HTR-8/SVneo (cell line): Measurements from ENCODE around the gene RBM15B.
"Not testable (repeated sequence)": the region's sequence is repeated elsewhere in the genome, so short reads cannot be mapped to it uniquely, and the experiment has no call there.

Experiments
- DNase-seq: peaks from one replicate; pipeline ENCODE4 v3.0.0; 2011; ENCODE audit warnings: low spot score, mixed read lengths; ENCODE audit not compliant: insufficient read length
- FAIRE-seq: peaks from 2 replicates; lab custom pipeline; 2011; peaks lifted over from hg19 to GRCh38; lab: Jason Lieb, UNC

The RBM15B gene

GRCh38 chr3:51378065-51378464 is 13.0 kb upstream of the RBM15B start:
- FAIRE-seq (no peak), DNase-seq (no peak)

DNA sequence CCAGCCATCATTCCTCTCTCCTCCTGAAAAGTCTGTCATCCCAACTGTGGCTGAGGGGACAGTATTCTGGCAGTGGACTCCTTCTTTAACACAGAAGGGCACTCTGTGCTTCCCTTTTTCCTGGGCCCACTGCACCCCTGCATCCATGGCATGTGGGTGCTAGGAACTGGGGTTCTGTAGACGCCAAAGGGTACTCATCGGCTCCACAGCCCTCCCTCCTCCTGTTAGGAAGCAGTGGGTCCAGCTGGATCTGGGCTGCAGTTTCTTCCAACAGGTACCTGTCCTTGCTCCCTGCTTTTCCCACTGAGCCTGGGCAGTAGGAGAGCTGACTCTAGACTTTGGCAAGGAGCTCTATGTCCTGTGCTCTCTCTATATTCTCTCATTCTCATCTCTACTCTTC is 12.4 kb upstream of the RBM15B start:
- no peak for DNase-seq
- FAIRE-seq, result no peak

DNA sequence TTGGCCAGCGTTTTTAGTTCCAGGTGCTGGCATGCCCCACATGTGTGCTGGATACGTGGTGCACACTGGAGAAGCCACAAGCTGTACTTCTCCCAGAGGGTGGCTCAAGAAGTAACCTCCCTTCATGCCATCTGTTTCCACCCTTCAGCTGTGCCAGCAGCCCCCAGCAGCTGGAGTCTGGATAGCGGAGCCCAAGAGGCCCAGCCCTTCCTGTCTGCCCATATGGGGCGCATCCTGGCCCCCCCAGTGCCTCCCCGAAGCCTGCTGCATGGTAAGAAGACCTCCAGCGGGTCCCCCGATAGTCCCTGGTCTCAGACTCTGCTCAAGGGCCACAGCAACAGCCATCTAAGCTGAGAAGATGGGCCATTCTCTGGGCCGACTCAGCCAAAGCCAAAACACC is 11.8 kb upstream of the RBM15B start:
- DNase-seq (no peak), FAIRE-seq (no peak)

- DNase-seq (no peak), FAIRE-seq (no peak)
These were observed 11.2 kb upstream of the RBM15B start for GRCh38 chr3:51379746-51380455.

DNA sequence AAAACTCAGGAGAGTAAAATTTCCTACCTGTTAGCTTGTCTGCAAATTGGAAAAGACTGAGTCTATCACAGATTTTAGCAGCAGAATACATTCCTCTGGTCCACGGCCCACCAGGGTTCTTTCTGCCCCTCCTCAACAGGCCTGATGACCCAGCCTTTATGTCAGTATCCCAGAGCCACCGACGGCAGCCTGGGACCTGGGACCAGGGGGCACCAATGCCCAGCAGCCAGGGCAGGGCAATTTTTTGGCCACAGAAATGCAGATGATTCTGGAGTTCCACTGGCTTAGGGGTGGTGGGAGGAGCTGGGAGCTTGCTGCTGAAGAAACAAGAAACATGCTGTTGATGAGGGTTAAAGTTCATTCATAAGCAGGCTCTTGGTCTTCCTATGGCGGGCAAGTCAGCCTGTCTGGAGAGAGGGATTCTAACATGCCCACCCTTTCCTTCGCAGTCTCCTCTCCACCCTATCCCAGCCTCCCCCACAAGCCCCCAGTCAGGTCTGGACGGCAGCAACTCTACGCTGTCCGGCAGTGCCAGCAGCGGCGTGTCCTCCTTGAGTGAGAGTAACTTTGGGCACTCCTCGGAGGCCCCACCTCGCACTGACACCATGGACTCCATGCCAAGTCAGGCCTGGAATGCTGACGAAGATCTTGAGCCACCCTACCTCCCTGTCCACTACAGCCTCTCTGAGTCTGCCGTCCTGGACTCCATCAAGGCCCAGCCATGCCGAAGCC is 10.3 kb upstream of the RBM15B start:
- FAIRE-seq (no peak), DNase-seq (no peak)

GRCh38 chr3:51381333-51381705 is 9.8 kb upstream of the RBM15B start:
- FAIRE-seq, result no peak
- DNase-seq, result no peak

- DNase-seq, result no peak
These were observed 8.9 kb upstream of the RBM15B start for GRCh38 chr3:51382076-51382745.

GRCh38 chr3:51382947-51383578 is 8.0 kb upstream of the RBM15B start:
- FAIRE-seq, result no peak
- DNase-seq, result no peak

More at GRCh38 chr3:51382076-51382745, 8.9 kb upstream of the RBM15B start:
- FAIRE-seq, result no peak

- no peak for FAIRE-seq
These were observed 6.9 kb upstream of the RBM15B start for GRCh38 chr3:51384055-51384725.

GRCh38 chr3:51384726-51385473 is 6.2 kb upstream of the RBM15B start, which contains the start of gene MANF:
Gene MANF (plus strand): TSS chr3:51385291. CDS start chr3:51385343, 52 bp downstream.
- DNase-seq, result peak; percentile 99
- FAIRE-seq, result peak; percentile 99

More at GRCh38 chr3:51384055-51384725, 6.9 kb upstream of the RBM15B start:
- no peak for DNase-seq

GRCh38 chr3:51385621-51386091 is 5.4 kb upstream of the RBM15B start:
- DNase-seq, result no peak
- peak; percentile 49 for FAIRE-seq

GRCh38 chr3:51386159-51386851 is 4.8 kb upstream of the RBM15B start:
- FAIRE-seq, result no peak
- DNase-seq, result no peak

DNA sequence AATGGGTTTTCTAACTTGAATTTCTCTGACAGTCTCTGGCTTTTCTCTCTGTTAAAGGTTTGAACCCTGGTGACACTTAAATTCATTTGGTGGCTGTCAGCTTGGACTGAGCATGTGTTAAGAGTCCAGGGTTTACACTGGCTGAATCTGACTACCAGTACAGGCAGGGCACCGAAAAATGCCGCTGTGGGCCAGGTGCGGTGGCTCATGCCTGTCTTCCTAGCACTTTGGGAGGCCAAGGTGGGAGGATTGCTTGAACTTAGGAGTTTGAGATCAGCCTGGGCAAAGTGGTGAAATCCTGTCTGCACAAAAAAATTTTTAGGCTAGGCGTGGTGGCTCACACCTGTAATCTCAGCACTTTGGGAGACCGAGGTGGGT is 4.2 kb upstream of the RBM15B start:
- FAIRE-seq (no peak), DNase-seq (no peak)

DNA sequence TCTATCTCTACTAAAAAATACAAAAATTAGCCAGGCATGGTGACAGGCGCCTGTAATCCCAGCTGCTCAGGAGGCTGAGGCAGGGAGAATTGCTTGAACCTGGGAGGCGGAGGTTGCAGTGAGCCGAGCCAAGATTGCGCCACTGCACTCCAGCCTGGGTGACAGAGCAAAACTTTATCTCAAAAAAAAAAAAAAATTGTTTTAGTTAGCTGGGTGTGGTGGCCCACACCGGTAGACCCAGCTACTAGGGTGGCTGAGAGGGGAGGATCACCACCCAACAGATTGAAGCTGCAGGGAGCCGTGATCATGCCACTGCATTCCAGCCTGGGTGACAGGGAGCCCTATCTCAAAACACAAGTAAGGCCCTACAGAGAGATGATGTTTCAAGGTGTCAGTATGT is 3.8 kb upstream of the RBM15B start:
- DNase-seq, FAIRE-seq: not testable (repeated sequence)

GRCh38 chr3:51388286-51389029 is 2.6 kb upstream of the RBM15B start:
- DNase-seq (no peak), FAIRE-seq (peak; percentile 68)

DNA sequence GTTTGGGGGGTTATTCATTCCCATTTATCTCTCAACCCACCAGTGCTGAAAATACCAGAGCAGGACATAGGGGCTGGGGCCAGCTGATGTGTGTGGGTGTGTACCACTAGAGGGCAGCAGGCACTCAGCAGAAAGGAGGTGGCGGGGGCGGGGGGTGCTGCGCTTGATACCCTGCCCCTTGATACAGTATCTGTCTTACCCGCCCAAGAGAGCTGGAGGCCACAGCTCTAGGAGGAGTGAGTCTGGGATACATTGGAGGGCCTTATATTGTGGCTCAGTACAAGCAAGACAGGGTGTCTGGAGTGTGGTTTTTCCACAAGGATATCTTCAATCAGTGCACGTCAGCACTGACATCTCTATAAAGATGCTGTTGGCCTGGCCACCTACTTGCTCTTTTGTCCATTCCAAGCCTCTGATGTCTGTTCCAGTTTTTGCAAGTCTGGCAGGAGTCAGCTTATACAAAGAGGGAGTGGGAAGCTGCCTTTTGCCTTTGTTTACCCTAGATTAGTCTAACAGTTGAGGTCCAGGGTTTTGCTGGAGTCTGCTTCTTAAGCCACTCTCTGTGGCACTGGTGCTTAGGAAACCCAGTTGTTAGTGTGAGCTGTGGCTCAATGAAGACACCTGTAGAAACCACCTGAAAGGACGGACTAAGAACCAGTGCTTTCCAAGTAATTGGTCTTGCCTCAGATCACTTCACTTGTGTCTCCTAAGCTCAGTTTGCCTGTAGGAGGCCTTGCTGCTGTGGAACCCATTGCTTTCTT is 1.5 kb upstream of the RBM15B start:
- FAIRE-seq, result no peak
- DNase-seq, result peak; percentile 55
